Measurements from ENCODE around the gene COPB2.

DNA sequence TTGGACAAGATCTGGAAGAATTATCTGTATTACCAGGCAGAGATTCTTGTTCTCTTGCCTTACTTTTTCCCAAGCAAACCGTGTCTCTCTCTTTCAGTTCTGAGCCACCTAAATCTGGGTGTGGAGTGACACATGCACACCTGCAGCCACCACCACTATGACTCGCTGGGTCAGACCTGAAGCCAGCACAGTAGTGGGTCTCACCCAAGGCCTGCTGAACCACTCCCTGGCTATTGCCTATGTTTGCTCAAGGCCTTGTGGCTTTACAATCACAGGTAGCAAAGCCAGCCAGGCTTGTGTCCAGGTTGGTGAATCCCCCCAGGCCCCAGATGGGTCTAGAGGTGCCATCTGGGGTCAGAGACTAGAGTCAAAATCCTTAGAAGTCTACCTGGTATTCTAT lies 28.7 kb upstream of the COPB2 start:
- TF ChIP-seq, protein P1, sequence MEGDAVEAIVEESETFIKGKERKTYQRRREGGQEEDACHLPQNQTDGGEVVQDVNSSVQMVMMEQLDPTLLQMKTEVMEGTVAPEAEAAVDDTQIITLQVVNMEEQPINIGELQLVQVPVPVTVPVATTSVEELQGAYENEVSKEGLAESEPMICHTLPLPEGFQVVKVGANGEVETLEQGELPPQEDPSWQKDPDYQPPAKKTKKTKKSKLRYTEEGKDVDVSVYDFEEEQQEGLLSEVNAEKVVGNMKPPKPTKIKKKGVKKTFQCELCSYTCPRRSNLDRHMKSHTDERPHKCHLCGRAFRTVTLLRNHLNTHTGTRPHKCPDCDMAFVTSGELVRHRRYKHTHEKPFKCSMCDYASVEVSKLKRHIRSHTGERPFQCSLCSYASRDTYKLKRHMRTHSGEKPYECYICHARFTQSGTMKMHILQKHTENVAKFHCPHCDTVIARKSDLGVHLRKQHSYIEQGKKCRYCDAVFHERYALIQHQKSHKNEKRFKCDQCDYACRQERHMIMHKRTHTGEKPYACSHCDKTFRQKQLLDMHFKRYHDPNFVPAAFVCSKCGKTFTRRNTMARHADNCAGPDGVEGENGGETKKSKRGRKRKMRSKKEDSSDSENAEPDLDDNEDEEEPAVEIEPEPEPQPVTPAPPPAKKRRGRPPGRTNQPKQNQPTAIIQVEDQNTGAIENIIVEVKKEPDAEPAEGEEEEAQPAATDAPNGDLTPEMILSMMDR (conservative IDR thresholded peaks at IDR 0.05), result no peak
- no peak for TF ChIP-seq EZH2 (IDR thresholded peaks at IDR 0.05; ENCODE audit: low read depth)
